ENCODE results near the gene SDF2.
A peak's percentile ranks its signal among the peaks of the same experiment; 100 is the strongest.
"Not testable (repeated sequence)": the region's sequence is repeated elsewhere in the genome, so short reads cannot be mapped to it uniquely, and the experiment has no call there.

SDF2 gene

DNA sequence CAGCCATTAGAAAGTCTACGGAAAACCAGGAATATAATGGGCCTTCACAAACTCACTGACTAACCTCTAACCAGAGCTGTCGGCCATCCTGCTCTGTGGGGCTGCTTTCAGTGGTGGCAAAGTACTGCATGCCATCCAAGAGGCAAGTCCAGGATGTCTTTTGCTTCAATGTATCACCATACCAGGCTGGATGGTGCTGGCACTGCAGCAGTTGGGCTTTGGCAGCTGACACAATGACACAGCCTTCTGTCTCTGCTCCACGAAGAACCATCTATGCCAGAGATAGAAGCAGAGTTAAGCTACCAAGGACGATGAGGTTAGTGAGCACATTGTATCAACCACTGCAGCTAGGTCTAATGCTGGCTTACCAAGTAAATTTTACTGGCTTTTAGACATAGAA, 38.0 kb downstream of the SDF2 start:
- no peak for DNase-seq

DNA sequence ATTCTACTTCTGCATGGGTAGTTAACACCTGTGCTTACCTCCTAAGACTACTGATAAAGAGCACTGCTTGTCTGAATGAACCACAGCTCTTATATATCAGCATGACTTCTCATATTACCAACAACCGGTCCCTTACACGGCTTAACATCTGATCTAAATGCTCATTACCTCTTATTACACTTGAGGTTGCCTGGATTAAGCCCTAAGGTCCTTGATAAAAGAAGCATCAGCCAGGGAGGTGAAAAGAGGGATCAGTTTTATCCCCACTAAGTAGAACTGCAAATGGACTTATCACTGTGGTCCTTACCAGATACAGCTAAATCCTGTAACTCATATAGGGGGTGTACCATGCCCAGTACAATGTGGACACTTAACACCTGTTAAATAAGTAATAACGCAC, 39.5 kb downstream of the SDF2 start:
- peak; percentile 100 for DNase-seq

DNA sequence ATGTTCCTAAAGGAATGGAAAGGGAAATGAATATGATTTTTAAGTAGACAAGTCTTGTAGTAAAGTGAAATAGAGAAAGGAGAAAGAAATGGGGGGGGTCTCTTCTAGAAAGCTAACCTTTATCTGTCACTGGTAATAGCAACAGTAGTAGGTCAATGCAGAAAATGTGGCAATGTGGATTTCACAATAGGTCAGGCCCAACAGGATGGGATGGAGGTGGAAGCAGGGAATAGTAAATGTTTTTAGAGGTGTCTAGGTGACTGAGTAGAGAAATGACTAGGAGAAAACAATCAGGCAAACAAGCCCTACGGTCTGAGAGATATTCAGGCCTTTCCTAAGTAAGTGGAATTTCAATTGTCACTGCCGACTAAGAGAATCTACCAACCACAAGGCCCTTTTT, 41.7 kb downstream of the SDF2 start:
- DNase-seq, result no peak

DNA sequence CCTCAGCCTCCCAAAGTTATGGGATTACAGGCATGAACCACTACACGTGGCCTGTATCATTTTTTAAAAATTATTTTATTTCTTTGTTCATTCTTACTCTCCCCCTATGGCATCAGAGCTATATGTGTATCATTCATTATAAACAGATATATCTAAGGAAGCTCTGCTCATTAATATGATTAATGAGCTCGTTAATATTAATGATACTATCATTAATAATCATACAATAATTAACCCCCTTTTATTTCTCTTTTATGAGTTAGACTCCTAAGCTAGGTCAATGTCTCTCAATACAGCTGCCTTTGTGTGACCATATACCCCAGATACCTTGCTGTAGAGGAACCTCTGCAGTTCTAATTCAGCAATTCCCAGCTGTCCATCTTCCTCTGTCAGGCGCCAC, 43.2 kb downstream of the SDF2 start:
- no peak for DNase-seq

DNA sequence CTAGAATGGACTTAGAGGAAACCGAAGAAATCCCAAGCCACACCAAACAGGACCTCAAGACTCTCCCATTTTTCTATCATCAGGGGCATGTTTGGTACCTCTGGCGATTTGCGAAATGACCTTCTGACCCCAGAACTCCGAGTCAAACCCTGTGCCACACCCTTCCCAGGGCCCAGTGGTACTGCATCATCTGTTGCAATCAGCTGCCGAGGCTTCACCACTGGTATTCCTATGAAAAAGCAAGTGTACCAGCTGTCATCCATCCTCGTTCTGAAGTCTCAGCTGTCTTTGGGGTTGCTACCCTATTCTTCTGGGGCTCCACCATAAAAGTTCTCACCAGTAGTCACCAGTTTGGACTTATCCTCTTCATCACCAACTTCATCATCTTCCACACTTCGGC, 45.4 kb downstream of the SDF2 start:
- DNase-seq, result no peak

DNA sequence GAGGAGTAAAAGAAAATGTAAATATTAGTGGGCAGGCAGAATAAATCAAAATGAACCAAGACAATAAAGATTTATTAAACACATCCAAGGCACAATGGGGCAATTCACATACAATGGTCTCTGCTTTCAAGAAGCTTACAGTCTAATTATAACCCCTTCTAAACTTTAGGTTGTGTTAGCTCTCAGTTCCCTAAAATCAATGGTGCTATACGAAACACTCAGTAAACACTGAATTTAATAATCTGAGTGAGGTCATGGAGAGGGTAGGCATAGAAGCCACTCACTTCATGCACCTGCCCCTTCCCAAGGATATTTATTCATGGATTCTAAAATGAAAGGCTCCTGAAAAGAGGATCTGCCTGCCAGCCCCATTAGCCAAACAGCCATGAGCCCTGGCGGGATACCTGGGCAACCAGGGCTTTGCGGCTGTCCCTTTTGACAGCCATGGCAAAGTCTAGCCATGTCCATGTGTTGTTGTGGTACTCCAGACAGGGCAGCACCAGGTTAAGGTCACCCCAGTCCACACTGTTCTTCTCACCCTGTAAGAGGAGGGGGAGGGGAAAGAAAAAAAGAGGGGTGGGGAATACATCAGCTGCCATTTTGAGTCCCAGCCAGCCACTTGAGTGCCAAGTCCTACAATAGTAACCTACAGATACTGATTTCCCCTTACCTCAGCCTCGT, 46.3 kb downstream of the SDF2 start:
- DNase-seq, result no peak

DNA sequence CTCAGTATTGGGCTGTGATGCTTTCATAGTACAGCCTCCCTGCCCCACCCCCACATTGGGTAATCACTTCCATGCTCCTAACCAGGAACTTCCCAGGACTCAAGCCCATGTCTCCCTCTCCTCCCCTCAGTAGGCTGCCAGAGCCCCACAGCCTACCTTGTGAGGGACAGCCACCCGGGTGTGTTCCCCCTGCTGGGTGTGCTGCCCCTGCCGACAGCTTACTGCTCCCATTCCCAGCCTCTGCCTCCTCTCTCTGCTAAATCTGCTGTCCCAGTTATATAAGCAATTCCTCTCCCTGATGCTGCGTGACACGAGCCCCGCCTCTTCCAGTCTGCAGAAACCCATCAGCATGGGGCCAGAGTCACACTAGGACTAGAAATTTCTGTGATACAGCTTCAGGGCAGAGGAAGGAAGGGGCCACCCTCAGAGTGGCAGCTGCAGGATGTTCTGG, 47.8 kb downstream of the SDF2 start, which contains the start of gene RSKR:
Gene RSKR (minus strand): TSS at position 255 of the 451 bp plus-strand sequence. CDS start 24 bp downstream, at position 231.
- DNase-seq, result no peak

DNA sequence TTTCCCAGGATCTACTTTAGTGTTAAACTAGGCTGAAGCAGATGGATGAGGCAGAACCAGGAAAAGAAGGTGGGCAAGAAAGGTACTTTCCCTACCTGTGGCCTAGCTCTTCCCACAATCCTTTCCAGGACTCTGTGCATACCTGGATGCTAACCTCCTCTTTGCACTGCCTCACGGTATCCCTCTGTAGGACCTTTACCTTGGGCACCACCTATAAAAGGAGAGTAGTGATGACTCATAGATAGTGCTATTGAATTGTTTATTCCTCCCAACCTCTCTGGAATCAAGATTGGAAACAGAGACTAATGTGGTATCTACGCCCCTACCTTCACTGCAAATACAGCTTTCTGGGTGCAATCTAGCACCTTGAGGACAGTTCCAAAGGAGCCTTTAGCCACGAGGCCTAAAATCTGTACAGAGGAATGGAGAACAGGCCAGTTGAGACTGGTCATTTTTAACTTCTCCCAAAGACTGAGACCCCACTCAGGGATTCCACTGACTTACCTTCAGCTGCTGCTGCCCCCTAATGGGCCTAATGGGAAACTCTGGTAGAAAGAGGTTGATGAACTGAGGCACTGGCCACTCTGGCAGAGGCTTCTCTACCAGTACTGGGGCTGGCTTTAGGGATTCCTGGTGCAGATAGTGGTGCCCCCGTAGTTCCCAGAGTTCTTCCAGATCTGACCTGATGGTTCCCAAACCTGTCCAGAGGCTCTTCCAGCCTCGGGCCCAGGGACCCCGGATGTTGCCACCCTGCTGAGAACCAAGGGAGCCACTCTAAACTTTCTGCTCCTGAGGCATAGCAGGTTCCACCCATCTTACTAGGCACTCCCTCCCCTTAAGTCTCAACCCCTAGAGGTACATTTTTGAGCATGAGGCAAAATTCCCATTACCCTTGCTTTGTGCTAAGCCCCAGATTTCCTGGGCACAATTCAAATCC, 48.5 kb downstream of the SDF2 start:
- DNase-seq, result no peak

DNA sequence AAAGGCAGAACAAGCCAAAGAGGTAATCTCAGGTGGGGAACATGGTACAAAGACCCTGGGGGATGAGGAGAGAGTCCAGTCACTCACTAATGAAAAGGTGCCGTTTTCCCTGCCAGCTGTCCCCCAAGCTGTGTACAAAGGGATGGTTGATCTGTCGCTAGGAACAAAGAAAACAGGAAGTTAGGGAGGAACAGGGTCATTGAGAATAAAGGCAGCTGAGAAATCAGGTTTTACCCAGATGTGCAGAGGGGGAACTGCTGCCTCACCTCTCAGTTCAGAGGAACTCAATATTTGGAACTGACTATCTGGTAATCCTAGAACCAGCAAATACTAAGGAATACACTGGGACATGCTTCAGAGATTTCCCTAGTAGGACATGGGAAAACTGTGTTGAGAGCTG, 49.2 kb downstream of the SDF2 start:
- DNase-seq, result no peak

DNA sequence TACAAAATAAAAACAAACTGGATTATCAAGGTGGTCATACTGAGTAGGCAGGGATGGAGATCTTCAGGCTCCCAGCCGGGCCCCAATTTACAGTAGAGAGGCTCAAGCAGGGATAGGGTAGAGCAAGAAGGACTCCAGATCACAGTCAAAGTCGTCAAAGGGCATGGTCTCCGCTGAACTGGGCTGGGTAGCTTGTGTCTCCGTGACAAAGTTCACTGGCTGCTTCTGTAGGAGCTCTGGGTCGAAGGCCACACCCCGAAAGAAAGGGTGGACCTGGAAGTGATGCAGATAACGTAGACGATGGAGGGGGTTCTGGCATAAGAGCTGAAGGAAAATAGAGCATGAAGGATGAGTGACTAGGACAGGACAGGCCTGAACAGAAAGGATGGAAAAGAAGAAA, 51.3 kb downstream of the SDF2 start:
- DNase-seq, result no peak

DNA sequence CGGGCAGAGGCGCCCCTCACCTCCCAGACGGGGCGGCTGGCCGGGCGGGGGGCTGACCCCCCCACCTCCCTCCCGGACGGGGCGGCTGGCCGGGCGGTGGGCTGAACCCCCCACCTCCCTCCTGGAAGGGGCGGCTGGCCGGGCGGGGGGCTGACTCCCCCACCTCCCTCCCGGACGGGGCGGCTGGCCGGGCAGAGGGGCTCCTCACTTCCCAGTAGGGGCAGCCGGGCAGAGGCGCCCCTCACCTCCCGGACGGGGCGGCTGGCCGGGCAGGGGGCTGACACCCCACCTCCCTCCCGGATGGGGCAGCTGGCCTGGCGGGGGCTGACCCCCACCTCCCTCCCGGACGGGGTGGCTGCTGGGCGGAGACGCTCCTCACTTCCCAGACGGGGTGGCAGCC, 57.7 kb downstream of the SDF2 start:
- DNase-seq, result not testable (repeated sequence)

DNA sequence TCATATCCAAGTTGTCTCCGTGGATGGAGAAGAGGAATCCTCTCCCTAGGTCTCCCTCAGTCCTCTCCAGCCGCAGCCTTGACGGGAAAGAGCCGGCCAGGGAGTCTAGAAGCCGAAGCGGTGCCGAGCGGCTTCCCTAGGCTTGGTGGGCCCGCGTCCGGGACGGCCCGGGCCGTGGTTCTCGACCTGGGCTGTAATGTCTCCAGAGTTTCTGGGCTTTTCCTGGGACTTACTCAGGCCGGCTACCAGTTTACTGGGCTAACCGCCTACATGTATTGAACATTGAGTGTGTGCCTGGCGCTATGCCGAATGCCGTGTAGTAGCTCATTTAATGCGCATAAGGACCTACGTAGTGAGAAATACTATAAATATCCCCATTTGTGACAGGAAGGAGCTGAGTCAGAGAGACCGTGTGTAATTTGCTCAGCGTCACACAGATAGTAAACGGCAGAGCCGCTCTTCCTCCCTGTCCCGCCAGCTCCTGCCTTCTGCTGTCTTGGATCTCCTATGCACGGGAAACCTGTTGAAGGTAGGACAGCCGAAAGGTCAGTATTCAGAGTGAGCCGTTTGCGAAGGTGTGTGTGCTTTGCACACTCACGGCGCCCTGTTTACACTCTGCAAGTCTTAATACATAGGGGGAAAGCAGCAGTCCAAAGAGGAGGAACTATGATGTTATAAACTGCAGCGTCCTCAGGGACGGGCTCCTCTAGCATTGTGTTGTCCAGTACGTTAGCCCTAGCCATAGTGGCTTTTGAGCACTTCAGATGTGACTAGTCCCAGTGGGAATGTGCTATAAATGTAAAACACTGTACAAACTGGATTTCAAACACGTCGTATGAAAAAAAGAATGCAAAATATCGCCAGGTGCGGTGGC, 62.2 kb downstream of the SDF2 start:
- no peak for DNase-seq

DNA sequence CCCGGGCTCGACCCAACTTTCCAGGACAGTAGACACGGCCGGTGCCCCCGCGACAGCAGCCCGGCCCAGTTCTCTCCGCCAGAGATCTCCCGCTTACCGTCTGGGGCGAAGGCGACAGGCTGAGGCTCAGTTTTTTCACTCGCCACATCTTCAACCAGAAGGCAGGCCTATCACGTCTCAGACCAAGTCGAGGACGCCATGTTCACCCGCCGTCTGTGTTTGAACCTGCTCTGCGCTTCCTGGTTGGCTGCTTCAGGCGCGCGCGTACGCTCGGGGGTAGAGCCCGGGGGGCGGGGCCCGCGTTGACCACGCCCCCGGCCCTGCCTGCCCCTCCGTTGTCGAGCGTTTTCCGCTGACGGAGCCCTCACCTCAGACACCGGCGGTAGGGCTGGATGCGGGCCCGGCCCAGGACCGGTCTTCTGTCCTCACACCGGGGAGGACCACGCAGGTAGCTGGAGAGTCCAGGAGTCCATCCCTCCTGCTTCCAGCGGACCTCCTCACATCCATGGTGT, 62.9 kb downstream of the SDF2 start, which contains the start of gene SPAG5:
Gene SPAG5 (minus strand): TSS at position 227 of the 512 bp plus-strand sequence. CDS start 79 bp downstream, at position 148.
- peak; percentile 74 for DNase-seq

DNA sequence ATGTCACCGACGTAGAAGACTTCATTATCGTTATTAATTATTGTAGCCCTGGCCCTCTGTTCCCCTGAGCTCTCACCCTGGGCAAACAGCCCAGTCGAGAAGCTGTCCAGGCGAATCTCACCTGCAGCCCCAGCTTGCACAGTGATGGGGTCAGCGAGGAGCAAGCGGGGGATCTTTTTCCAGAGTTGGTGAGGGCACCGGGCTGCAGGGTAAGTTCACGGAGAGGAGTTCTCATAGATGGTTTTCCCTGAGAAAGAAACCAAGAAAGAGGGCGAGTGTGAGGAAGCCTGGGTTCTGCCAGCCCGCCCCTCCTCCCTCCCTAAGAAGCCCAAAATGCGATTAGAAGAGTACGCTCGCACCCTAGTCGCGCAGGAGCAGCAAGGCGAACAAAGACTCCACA, 63.3 kb downstream of the SDF2 start:
- DNase-seq, result peak; percentile 39

Measured in NCI-H524 treated with DMSO at 0.1 percent for 48 hours (cell line).